ENCODE data around the gene LRWD1. TPM values are rescaled to one million over a fixed set of nuclear protein-coding genes. Genes with fewer than 3 reads are reported as not detected.

Gene LRWD1
- total RNA-seq, 1 experiment from 2014 or later = 18.9 TPM

GRCh38 chr7:102460467-102460866 lies 4.3 kb upstream of the LRWD1 start:
- POLR2A ChIA-PET = no interaction called here
- no TSS peak for BruUV-seq (replicated peaks)
- Mint-ChIP-seq H3K36me3 (ENCODE audit: insufficient read depth, unreplicated experiment) (peaks cover 39% of the 10 kb centered on the region), H3K27ac (ENCODE audit: low read depth, unreplicated experiment) (no peak overlapping the region), H3K4me3 (ENCODE audit: unreplicated experiment) (no peak overlapping the region), H3K4me1 (ENCODE audit: insufficient read depth, unreplicated experiment) (peaks cover 6% of the 10 kb centered on the region), H3K27me3 (ENCODE audit: insufficient read depth, unreplicated experiment) (no peaks in the 10 kb centered on the region), H3K9me3 (ENCODE audit: unreplicated experiment) (no peaks in the 10 kb centered on the region)
- DNase-seq (ENCODE audit: unreplicated experiment) = no peak
- CTCF ChIA-PET = interaction anchor here (0.8 kb wide), 1 partner anchor 23 kb away, joined by 3 read pairs; no protein-coding TSS in a partner anchor
- intact Hi-C loops (cut with micrococcal nuclease) = no loop called here
- TF ChIP-seq, protein P1, sequence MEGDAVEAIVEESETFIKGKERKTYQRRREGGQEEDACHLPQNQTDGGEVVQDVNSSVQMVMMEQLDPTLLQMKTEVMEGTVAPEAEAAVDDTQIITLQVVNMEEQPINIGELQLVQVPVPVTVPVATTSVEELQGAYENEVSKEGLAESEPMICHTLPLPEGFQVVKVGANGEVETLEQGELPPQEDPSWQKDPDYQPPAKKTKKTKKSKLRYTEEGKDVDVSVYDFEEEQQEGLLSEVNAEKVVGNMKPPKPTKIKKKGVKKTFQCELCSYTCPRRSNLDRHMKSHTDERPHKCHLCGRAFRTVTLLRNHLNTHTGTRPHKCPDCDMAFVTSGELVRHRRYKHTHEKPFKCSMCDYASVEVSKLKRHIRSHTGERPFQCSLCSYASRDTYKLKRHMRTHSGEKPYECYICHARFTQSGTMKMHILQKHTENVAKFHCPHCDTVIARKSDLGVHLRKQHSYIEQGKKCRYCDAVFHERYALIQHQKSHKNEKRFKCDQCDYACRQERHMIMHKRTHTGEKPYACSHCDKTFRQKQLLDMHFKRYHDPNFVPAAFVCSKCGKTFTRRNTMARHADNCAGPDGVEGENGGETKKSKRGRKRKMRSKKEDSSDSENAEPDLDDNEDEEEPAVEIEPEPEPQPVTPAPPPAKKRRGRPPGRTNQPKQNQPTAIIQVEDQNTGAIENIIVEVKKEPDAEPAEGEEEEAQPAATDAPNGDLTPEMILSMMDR (IDR thresholded peaks at IDR 0.05; ENCODE audit: unreplicated experiment) = no peak

- ChIA-PET CTCF (interaction anchor here (0.6 to 0.8 kb wide), 4 partner anchors 24 to 166 kb away, joined by 3 to 4 read pairs (median 3); no protein-coding TSS in a partner anchor), POLR2A (interaction anchor here (0.7 to 1.7 kb wide), 6 partner anchors 8 to 301 kb away, joined by 3 to 10 read pairs (median 6); no protein-coding TSS in a partner anchor)
- H3K4me1 Mint-ChIP-seq (ENCODE audit: insufficient read depth, unreplicated experiment) = peaks cover 11% of the 10 kb centered on the region
- intact Hi-C loops (cut with micrococcal nuclease) = no loop called here
- H3K4me3 Mint-ChIP-seq (ENCODE audit: unreplicated experiment) = peak overlapping the region; percentile 86
- H3K36me3 Mint-ChIP-seq (ENCODE audit: insufficient read depth, unreplicated experiment) = peaks cover 16% of the 10 kb centered on the region
- BruUV-seq (replicated peaks) = no TSS peak
- no peaks in the 10 kb centered on the region for H3K9me3 Mint-ChIP-seq (ENCODE audit: unreplicated experiment)
- TF ChIP-seq, protein P1 (IDR thresholded peaks at IDR 0.05; ENCODE audit: unreplicated experiment) = no peak
- H3K27ac Mint-ChIP-seq (ENCODE audit: low read depth, unreplicated experiment) = peak overlapping the region; percentile 59
- no peaks in the 10 kb centered on the region for H3K27me3 Mint-ChIP-seq (ENCODE audit: insufficient read depth, unreplicated experiment)
- DNase-seq (ENCODE audit: unreplicated experiment) = no peak
Measured at GRCh38 chr7:102463841-102464576, 775 bp upstream of the LRWD1 start.

- TF ChIP-seq, protein P1 (IDR thresholded peaks at IDR 0.05; ENCODE audit: unreplicated experiment) = no peak
- peaks cover 11% of the 10 kb centered on the region for H3K4me1 Mint-ChIP-seq (ENCODE audit: insufficient read depth, unreplicated experiment)
- no peaks in the 10 kb centered on the region for H3K9me3 Mint-ChIP-seq (ENCODE audit: unreplicated experiment)
- no TSS peak for BruUV-seq (replicated peaks)
- no peak for DNase-seq (ENCODE audit: unreplicated experiment)
- intact Hi-C loops (cut with micrococcal nuclease) = no loop called here
- CTCF ChIA-PET = no interaction called here
- H3K27me3 Mint-ChIP-seq (ENCODE audit: insufficient read depth, unreplicated experiment) = no peaks in the 10 kb centered on the region
- peaks cover 6% of the 10 kb centered on the region for H3K36me3 Mint-ChIP-seq (ENCODE audit: insufficient read depth, unreplicated experiment)
- H3K4me3 Mint-ChIP-seq (ENCODE audit: unreplicated experiment) = peak overlapping the region; percentile 86
- peak overlapping the region; percentile 9 for H3K27ac Mint-ChIP-seq (ENCODE audit: low read depth, unreplicated experiment)
- POLR2A ChIA-PET = interaction anchor here (0.9 to 1.3 kb wide), 3 partner anchors 26 to 103 kb away, joined by 3 to 4 read pairs (median 3); partner anchors contain the start of gene PRKRIP1
Measured at GRCh38 chr7:102466097-102466496, 1.3 kb downstream of the LRWD1 start.

GRCh38 chr7:102467581-102468477 lies 3.0 kb downstream of the LRWD1 start:
- H3K9me3 Mint-ChIP-seq (ENCODE audit: unreplicated experiment) = no peaks in the 10 kb centered on the region
- peaks cover 11% of the 10 kb centered on the region for H3K4me1 Mint-ChIP-seq (ENCODE audit: insufficient read depth, unreplicated experiment)
- no peak for DNase-seq (ENCODE audit: unreplicated experiment)
- CTCF ChIA-PET = no interaction called here
- TF ChIP-seq, protein P1 (IDR thresholded peaks at IDR 0.05; ENCODE audit: unreplicated experiment) = no peak
- no peak overlapping the region for H3K4me3 Mint-ChIP-seq (ENCODE audit: unreplicated experiment)
- peaks cover 15% of the 10 kb centered on the region for H3K36me3 Mint-ChIP-seq (ENCODE audit: insufficient read depth, unreplicated experiment)
- H3K27me3 Mint-ChIP-seq (ENCODE audit: insufficient read depth, unreplicated experiment) = no peaks in the 10 kb centered on the region
- BruUV-seq (replicated peaks) = no TSS peak
- intact Hi-C loops (cut with micrococcal nuclease) = no loop called here
- H3K27ac Mint-ChIP-seq (ENCODE audit: low read depth, unreplicated experiment) = peak overlapping the region; percentile 31
- POLR2A ChIA-PET = no interaction called here

Data from MCF 10A (cell line).